Hepatic stellate cell (primary cell): ENCODE measurements around the gene GNB5.
"Not testable (repeated sequence)": the region's sequence is repeated elsewhere in the genome, so short reads cannot be mapped to it uniquely, and the experiment has no call there.

Experiments used
- DNase-seq: peaks from one replicate; pipeline ENCODE4 v3.0.0; 2011; ENCODE audit warnings: low spot score

GNB5 gene

GRCh38 chr15:52165494-52166131 is 25.6 kb downstream of the GNB5 start:
- DNase-seq = not testable (repeated sequence)

- DNase-seq = no peak
Observed at GRCh38 chr15:52164631-52165265, 26.4 kb downstream of the GNB5 start.

DNA sequence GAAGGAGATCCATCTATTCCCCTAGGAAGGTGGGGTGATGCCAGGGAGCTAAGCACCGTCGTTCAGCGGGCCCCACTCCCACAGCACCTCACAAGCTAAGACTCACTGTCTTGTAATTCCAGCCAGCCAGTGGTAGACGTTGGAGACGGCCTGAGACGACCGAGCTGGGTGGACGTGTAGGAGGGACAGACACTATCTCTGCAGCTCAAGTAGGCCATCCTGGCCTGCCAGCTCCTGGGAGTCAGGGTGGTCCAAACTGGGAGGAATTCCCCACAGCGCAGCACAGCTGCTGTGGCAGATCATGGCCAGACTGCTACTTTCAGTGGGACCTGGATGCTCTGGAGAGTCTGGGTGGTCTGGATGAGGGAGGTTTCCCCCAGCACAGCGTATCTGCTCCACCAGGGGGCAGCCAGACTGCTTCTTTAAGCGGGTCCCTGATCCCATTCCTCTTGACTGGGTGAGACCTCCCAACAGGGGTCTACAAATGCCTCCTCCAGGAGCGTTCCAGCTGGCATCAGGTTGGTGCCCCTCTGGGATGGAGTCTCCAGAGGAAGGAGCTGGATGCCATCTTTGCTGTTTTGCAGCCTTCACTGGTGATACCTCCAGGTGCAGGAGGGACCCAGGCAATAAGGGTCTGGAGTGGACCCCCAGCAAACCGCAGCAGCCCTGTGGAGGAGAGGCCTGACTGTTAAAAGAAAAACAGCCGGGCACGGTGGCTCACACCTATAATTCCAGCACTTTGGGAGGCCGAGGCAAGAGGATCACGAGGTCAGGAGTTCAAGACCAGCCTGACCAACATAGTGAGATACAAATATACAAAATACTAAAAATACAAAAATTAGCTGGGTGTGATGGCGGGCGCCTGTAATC is 27.6 kb downstream of the GNB5 start:
- no peak for DNase-seq

DNA sequence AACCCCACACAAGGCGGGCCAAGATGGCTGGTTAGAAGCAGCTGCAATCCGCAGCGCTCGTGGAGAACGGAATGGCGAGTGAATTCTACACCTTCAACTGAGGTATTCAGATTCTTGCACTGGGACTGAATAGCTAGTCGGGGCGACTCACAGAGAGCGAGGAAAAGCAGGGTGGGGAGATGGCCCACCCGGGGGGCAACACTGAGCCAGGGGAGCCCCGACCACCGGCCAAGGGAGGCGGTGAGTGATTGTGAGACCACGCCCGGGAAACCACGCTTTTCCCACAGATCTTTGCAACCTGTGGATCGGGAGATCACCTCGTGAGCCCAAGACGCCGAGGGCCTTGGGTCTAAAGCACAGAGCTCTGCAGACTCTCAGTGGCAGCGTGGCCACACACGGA is 28.3 kb downstream of the GNB5 start:
- DNase-seq = no peak

- peak; percentile 76 for DNase-seq
Observed at GRCh38 chr15:52162260-52162659, 28.9 kb downstream of the GNB5 start.

DNA sequence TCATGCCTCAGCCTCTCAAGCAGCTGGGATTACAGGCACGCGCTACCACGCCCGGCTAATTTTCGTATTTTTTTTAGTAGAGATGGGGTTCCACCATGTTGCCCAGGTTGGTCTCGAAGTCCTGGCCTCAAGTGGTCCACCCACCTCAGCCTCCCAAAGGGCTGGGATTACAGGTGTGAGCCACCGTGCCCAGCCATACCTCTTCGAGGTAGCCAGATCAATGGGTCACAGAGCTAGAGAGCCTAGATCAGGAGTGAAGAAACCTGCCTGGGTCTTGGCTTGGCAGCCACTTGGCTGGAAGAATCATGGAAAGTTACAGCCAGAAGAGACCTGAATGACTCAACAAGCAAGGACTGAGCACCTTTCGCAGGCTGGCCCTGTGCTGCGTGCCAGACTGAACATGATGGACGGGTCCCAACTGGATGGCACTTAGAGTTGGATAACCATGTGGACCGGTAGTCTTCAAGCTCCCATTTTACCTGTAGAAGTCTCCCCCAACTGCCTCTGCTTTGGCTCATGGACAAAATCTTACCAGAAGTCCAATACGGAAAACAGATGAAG is 29.7 kb downstream of the GNB5 start:
- no peak for DNase-seq

GRCh38 chr15:52159645-52160044 is 31.5 kb downstream of the GNB5 start:
- DNase-seq = no peak

GRCh38 chr15:52158084-52158765 is 33.0 kb downstream of the GNB5 start:
- DNase-seq = no peak

DNA sequence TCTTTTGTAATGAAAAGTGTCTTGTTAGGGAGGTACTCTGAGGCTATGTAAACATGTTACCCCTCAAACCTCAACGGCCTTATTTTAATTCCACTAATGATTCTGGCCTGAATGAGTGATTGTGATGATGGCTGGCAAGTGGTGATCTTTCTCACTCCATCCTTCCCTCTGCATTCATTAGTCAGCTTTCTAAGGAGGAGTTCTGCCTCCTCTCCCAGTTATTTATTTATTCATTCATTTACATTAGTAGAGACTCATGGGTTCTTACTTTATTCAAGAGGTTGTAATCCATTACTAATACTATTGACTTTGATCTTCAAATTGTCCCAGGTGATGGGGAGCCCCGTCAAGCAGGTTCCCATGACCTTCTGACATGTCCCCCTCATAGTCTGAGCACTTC is 35.3 kb downstream of the GNB5 start:
- DNase-seq = no peak

DNA sequence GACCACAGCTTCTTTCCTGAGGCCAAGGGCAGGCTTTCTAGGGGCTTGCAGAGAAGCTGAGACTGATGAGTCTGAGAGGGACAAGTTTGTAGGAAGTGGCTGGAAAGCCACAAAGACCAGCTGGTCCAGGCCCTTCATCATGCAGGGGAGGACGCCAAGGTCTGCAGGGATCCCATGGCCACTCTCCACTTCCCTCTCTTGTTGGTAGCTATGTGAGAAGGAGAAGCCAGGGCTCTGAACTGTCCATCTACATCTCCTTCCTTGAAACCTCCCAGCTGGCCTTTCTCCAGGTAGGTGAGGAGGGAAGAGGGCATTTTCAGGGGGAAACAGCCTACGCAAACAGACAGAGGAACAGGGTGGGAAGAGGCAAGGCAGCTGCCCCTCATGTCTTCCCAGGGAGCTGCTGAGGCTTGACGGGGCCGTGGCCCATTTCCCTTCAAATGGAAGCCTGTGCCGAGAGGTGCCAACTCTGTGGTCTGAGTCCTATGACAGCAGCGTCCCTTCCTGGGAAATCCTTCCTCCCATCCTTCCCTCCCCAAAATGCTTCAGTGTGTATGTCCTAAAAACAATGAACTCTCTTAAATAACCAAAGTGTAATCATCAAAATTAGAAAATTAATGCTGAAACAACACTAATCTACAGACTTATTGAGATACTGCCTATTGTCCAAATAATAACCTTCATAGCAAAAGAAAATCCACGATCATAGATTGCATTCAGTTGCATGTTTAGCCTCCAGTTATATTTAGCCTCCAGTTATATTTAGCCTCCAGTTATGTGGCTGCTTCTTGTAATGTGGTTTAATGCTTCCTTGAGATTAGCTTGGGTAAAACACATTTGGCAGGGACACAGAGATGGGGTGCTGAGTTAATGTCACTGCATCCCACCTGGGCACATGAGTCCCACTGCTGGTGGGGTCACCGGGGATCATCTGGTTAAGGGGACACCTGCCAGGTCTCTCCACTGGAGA is 36.0 kb downstream of the GNB5 start:
- no peak for DNase-seq

GRCh38 chr15:52153900-52154895 is 37.0 kb downstream of the GNB5 start:
- DNase-seq = no peak

DNA sequence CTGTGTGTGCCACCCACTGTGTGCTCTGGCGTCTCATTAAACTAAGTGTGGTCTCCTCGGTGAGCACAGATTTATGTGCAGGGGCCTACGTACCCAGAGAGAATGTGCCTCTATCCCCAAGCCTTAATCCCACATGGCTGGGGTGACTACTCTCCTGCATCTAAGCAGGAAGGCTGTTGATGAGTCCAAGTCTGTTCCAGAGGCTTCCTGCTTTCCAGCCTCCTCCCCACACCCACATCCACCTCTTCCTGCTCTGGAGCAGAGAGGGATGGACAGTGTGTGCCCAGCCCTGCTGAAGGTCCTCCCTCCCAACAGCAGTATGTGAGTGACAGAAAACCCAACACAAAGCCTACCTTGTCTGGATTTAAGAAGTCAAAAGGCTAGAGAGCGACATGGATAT is 39.8 kb downstream of the GNB5 start:
- no peak for DNase-seq

DNA sequence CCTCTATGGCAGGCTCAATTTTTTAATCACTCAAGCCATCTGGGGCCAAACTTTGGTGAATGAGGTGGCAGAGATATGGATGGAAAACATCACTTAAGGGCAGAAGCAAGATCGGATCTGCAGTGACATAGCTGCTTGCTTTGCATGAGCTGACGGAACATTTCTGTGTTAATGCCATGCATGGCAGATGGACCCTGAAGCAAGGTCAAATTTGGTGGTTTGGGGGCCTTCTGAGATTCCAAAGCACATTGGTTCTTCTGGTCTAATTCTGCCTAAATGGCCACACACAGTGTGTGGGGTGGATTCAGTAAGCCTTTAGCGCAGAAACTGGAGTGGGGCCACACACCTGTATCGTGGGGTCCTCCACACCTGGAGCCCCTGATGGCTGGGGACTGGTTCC is 40.3 kb downstream of the GNB5 start:
- DNase-seq = no peak

- DNase-seq = no peak
Observed at GRCh38 chr15:52150043-52150825, 41.0 kb downstream of the GNB5 start.

- no peak for DNase-seq
Observed at GRCh38 chr15:52148403-52148802, 42.8 kb downstream of the GNB5 start.

GRCh38 chr15:52146776-52147175 is 44.4 kb downstream of the GNB5 start:
- DNase-seq = peak; percentile 45

DNA sequence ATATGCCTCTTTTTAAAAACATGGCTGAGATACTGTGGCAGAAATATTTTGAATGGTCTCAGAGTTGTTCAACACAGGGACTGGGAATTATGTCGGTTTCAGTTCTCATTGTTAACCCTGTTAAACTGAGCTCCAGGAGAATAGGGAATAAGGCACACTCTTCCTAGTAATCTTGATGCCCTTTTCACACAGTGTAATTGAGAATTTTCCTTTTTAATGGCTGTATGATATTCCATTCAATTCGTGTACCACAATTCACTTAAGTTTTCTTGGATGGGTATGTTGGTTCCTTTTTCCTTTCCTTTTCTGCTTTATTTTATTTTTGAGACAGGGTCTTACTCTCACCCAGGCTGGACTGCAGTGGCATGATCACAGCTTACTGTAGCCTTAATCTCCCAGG is 44.9 kb downstream of the GNB5 start:
- no peak for DNase-seq

DNA sequence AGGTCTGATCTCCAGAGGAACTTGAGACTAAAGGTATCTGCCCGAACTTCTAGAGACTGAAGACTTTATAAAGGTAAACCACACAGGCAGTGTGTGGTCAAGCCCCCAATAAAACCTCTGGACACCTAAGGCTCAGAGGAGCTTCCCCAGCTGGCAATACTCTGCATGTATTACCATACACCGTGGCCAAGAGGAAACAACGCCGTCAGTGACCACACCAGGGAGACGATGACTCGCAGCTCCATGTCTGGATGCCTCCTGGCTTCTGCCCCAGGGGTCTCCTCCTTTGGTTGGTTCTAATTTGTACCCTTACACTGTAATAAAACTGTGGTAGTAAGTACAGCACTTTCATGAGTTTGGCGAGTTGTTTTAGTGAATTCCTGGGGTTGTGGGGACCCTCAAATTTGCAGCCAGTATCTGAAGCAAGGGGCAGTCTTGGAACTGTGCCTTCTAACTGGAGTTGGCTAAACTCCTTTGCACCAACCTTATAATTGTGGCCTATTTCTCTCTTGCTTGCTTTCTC is 46.5 kb downstream of the GNB5 start:
- peak; percentile 61 for DNase-seq

DNA sequence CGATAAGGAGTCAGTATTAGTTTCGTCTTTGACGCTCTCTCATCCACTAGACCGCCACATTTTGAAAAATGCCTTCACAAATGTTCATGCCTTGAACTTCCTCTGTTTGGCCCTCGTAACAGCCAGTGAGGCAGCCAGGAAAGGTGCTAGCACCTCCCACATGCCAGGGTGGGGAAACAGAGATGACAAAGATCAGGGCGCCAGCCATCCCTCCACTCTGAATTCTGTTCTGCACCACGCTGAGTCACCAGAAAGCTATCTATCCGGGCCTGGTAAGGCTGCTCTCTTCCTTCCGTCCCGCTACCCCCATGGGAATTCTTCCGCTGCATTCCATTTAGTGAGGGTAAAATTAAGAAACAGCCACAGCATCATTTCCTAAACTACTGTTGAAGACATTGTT is 47.3 kb downstream of the GNB5 start:
- DNase-seq = peak; percentile 93
